OCI-LY7 (cell line): ENCODE results near the gene RIC8B.

Experiments used
- CTCF ChIP-seq: fragments of 200-600 bp; sonication (generic); conservative IDR thresholded peaks from 2 replicates; pipeline ENCODE4 v1.5.1; 2014; ENCODE audit warnings: mild to moderate bottlenecking, antibody characterized with exemption, low read length, moderate library complexity, mixed read lengths
- EZH2phosphoT487 ChIP-seq: fragments of 200-600 bp; sonication (generic); IDR thresholded peaks from 2 replicates; pipeline ENCODE4 v1.6.1; 2018; ENCODE audit warnings: low read depth, borderline replicate concordance, mild to moderate bottlenecking, mixed run types, antibody characterized with exemption, low read length, moderate library complexity, mixed read lengths

DNA sequence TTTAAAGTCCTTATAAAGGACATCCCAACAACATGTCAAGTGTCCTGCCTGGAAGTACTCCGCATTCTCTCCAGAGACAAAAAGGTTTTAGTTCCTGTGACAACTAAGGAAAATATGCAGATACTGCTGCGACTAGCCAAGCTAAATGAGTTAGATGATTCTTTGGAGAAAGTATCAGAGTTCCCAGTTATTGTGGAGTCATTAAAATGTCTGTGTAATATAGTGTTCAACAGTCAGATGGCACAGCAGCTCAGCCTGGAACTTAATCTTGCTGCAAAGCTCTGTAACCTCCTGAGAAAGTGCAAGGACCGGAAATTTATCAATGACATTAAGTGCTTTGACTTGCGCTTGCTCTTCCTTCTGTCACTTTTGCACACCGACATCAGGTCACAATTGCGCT lies 40.2 kb downstream of the RIC8B start:
- no peak for TF ChIP-seq CTCF
- no peak for TF ChIP-seq EZH2phosphoT487
